ENCODE data around the gene TXNDC5.

- TF ChIP-seq POLR2AphosphoS5 (IDR thresholded peaks at IDR 0.05; ENCODE audit: borderline replicate concordance, low read depth, low read length) (no peak), FOXP2 (optimal IDR thresholded peaks at IDR 0.05; ENCODE audit: control extremely low read depth, extremely low read length, insufficient read depth) (no peak)
Observed at GRCh38 chr6:7910298-7910653, 312 bp downstream of the TXNDC5 start.

All from SK-N-MC (cell line).